IMR-90 (cell line): ENCODE results near the gene SPACA7. TPM values are rescaled to one million over a fixed set of nuclear protein-coding genes. Genes with fewer than 3 reads are reported as not detected.

Experiments
- ATAC-seq: fragments of 200-7000 bp; cut with Tn5 transposase; 2 replicates; pipeline ENCODE4 v1.9.1; 2020; ENCODE audit warnings: low read depth, mild to moderate bottlenecking, moderate library complexity
- BruUV-seq: library from RNA; stranded (reverse); fragments of 400-500 nt; replicated peaks from 2 replicates; lab custom pipeline; 2021; lab: Mats Ljungman, UMichigan
- CTCF ChIA-PET: fragments of 300-600 bp; formaldehyde crosslinking; extraction: SDS; loops from one replicate; lab custom pipeline; 2021; ENCODE audit warnings: antibody characterized with exemption; lab: Yijun Ruan, JAX
- POLR2A ChIA-PET: fragments of 300-600 bp; sonication (Branson Sonifier 250); formaldehyde crosslinking; loops from one replicate; lab custom pipeline; 2022; ENCODE audit warnings: antibody characterized with exemption; ENCODE audit not compliant: unreplicated experiment; lab: Charles Lee
- DNase-seq: peaks from one replicate; pipeline ENCODE4 v3.0.0; 2013
- H2AFZ ChIP-seq: replicated peaks from 2 replicates; pipeline ENCODE3; 2013; ENCODE audit warnings: low read length, mild to moderate bottlenecking; ENCODE audit not compliant: poor library complexity
- H2AK5ac ChIP-seq: 2 replicates; pipeline ENCODE4 v1.6.1; 2013; ENCODE audit warnings: low read depth, low read length, inconsistent platforms
- H2AK9ac ChIP-seq: replicated peaks from 2 replicates; pipeline ENCODE3; 2013; ENCODE audit warnings: mild to moderate bottlenecking, low read depth, low read length, moderate library complexity; ENCODE audit not compliant: poor library complexity
- H2BK120ac ChIP-seq: 2 replicates; pipeline ENCODE4 v1.6.1; 2013; ENCODE audit warnings: low read depth, low read length, inconsistent platforms
- H2BK15ac ChIP-seq: 3 replicates; pipeline ENCODE4 v1.6.1; 2013; ENCODE audit warnings: low read depth, low read length, inconsistent platforms
- H2BK20ac ChIP-seq: 2 replicates; pipeline ENCODE4 v1.6.1; 2013; ENCODE audit warnings: low read depth, mild to moderate bottlenecking, inconsistent platforms, low read length, moderate library complexity
- H2BK5ac ChIP-seq: 2 replicates; pipeline ENCODE4 v1.6.1; 2013; ENCODE audit warnings: mild to moderate bottlenecking, low read depth, low read length, inconsistent platforms; ENCODE audit not compliant: poor library complexity, severe bottlenecking
- H3K14ac ChIP-seq: replicated peaks from 2 replicates; pipeline ENCODE4 v1.6.1; 2013; ENCODE audit warnings: low read depth, low read length, inconsistent platforms
- H3K18ac ChIP-seq: 2 replicates; pipeline ENCODE4 v1.6.1; 2013; ENCODE audit warnings: low read depth, low read length, control low read depth
- H3K23ac ChIP-seq: 2 replicates; pipeline ENCODE4 v1.6.1; 2013; ENCODE audit warnings: low read depth, low read length, inconsistent platforms
- H3K27ac ChIP-seq: 2 replicates; pipeline ENCODE4 v1.5.1; 2013; ENCODE audit warnings: mild to moderate bottlenecking, control low read depth, low read length; ENCODE audit not compliant: insufficient read depth
- H3K27me3 ChIP-seq: 2 replicates; pipeline ENCODE4 v1.6.1; 2013; ENCODE audit warnings: low read length; ENCODE audit not compliant: control insufficient read depth, insufficient read depth
- H3K36me3 ChIP-seq: 2 replicates; pipeline ENCODE4 v1.6.1; 2013; ENCODE audit warnings: low read length, mixed read lengths; ENCODE audit not compliant: control insufficient read depth, insufficient read depth
- H3K4ac ChIP-seq: 2 replicates; pipeline ENCODE4 v1.6.1; 2013; ENCODE audit warnings: low read depth, low read length, inconsistent platforms
- H3K4me1 ChIP-seq: 2 replicates; pipeline ENCODE4 v1.6.1; 2013; ENCODE audit warnings: low read length, mixed read lengths; ENCODE audit not compliant: control insufficient read depth, insufficient read depth
- H3K4me2 ChIP-seq: 2 replicates; pipeline ENCODE4 v1.6.1; 2013; ENCODE audit warnings: low read depth, mild to moderate bottlenecking, control low read depth, low read length, moderate library complexity
- H3K4me3 ChIP-seq: 2 replicates; pipeline ENCODE4 v1.5.1; 2013; ENCODE audit warnings: low read depth, mild to moderate bottlenecking, control low read depth, low read length, moderate library complexity; ENCODE audit not compliant: insufficient read depth
- H3K56ac ChIP-seq: 2 replicates; pipeline ENCODE4 v1.6.1; 2013; ENCODE audit warnings: low read length, inconsistent platforms; ENCODE audit not compliant: insufficient read depth; ENCODE audit errors: extremely low read depth
- H3K79me1 ChIP-seq, 2 experiments: 2 replicates each; pipeline ENCODE4 v1.6.1; 2013; ENCODE audit warnings: low read length in 2 of 2, inconsistent platforms in 1 of 2, low read depth in 1 of 2
- H3K9ac ChIP-seq: 2 replicates; pipeline ENCODE4 v1.6.1; 2013; ENCODE audit warnings: low read depth, low read length, control low read depth
- H3K9me1 ChIP-seq: 2 replicates; pipeline ENCODE4 v1.6.1; 2013; ENCODE audit warnings: low read length, inconsistent platforms; ENCODE audit not compliant: insufficient read depth
- H3K9me3 ChIP-seq: 2 replicates; pipeline ENCODE4 v1.6.1; 2013; ENCODE audit warnings: low read length; ENCODE audit not compliant: control insufficient read depth, insufficient read depth
- H4K20me1 ChIP-seq: 2 replicates; pipeline ENCODE4 v1.6.1; 2013; ENCODE audit warnings: low read length, inconsistent platforms; ENCODE audit not compliant: insufficient read depth
- H4K5ac ChIP-seq: 2 replicates; pipeline ENCODE4 v1.6.1; 2013; ENCODE audit warnings: mild to moderate bottlenecking, low read depth, low read length, control low read depth
- H4K8ac ChIP-seq, 2 experiments: 2 replicates each; pipeline ENCODE4 v1.6.1; 2013; ENCODE audit warnings: low read depth in 2 of 2, low read length in 2 of 2, control low read depth in 1 of 2, inconsistent platforms in 1 of 2
- H4K91ac ChIP-seq: 2 replicates; pipeline ENCODE4 v1.6.1; 2013; ENCODE audit warnings: low read depth, low read length, inconsistent platforms; ENCODE audit not compliant: insufficient read depth
- BHLHE40 ChIP-seq: fragments of 150-350 bp; IDR thresholded peaks from 2 replicates; pipeline ENCODE4 v1.6.1; 2016; ENCODE audit warnings: mild to moderate bottlenecking, low read depth, low read length
- NFE2L2 ChIP-seq: fragments of 150-350 bp; IDR thresholded peaks from 2 replicates; pipeline ENCODE4 v1.6.1; 2016; ENCODE audit warnings: low read depth, mild to moderate bottlenecking, low read length
- POLR2A ChIP-seq: IDR thresholded peaks from 2 replicates; pipeline ENCODE4 v1.6.1; 2012; ENCODE audit warnings: mild to moderate bottlenecking, low read depth, low read length
- RAD21 ChIP-seq: IDR thresholded peaks from 2 replicates; pipeline ENCODE4 v1.6.1; 2012; ENCODE audit warnings: low read length, improper control_type of control experiment
- RFX5 ChIP-seq: IDR thresholded peaks from 2 replicates; pipeline ENCODE4 v1.8.0; 2012; ENCODE audit warnings: low read depth, mild to moderate bottlenecking, low read length, moderate library complexity
- SMC3 ChIP-seq: fragments of 150-350 bp; IDR thresholded peaks from 2 replicates; pipeline ENCODE4 v1.6.1; 2016; ENCODE audit warnings: low read depth, mild to moderate bottlenecking, antibody characterized with exemption, low read length, moderate library complexity
- WGBS, 2 experiments: methylation state at CpG; one replicate each; pipeline versions ENCODE4 v1.1.5 to v1.1.7; 2013; ENCODE audit warnings: missing lambda C conversion rate in 2 of 2; ENCODE audit not compliant: insufficient read length in 1 of 2; ENCODE audit errors: extremely low coverage in 2 of 2; 5-methylcytosine and 5-hydroxymethylcytosine counted together
- dilution Hi-C: fragments of 300-500 bp; cut with HindIII; formaldehyde crosslinking; loops from one replicate; pipeline ENCODE4 v1.14.3; 2018; ENCODE audit warnings: low sequenced_read_pairs; ENCODE audit not compliant: unreplicated experiment
- in situ Hi-C: fragments of 300-500 bp; cut with MboI; formaldehyde crosslinking; loops from 3 replicates; pipeline ENCODE4 v1.14.3; 2019; ENCODE audit warnings: low sequenced_read_pairs, inconsistent platforms, mixed read lengths
- intact Hi-C: fragments of 100-400 bp; cut with micrococcal nuclease; formaldehyde crosslinking; loops from 2 replicates; pipeline ENCODE4 v1.10.0; 2022
- polyA plus RNA-seq, 3 experiments: library from polyadenylated mRNA; depleted of rRNA; stranded (reverse); fragments of >200 nt; gene quantifications; 2 replicates each; pipeline ENCODE4 v1.2.3, GENCODE V29; 2012; ENCODE audit warnings: low replicate concordance in 1 of 3
- total RNA-seq: library from RNA; depleted of rRNA; stranded (reverse); fragments of >200 nt; gene quantifications from 2 replicates; pipeline ENCODE4 v1.2.3, GENCODE V29; 2012
- TF ChIP-seq, protein P1 (sequence below): fragments of 150-350 bp; IDR thresholded peaks from 2 replicates; pipeline ENCODE4 v1.6.1; 2016; ENCODE audit warnings: low read depth, mild to moderate bottlenecking, low read length, moderate library complexity, borderline replicate concordance
- TF ChIP-seq, protein P2 (sequence below): conservative IDR thresholded peaks from 2 replicates; pipeline ENCODE4 v1.5.1; 2012; ENCODE audit warnings: mild to moderate bottlenecking, low read depth, low read length, improper control_type of control experiment

SPACA7 gene
- total and polyA plus RNA-seq, 2 of the 4 experiments (the other 2 are of a cell fraction) = not detected

DNA sequence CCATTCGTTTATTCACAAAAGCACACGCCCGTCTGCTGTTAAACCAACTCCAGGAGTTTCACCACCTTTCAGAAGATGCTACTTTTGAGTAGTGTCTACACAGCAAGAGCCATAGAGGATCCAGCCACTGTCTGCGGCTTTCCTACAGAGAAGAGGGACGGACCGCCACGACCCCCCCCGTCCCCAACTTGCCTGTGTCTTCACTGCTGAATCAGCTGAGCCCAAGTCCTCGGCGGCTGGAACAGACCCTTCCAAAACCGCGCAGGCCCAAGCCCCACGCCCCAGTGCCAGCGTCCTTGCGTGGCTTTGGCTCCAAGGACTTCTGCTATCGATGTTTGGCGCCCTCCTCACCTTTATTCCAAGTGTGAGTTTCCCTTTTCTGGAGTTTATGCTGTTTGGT is 65.1 kb downstream of the SPACA7 start:
- H3K4ac ChIP-seq = no peak overlapping the region
- no peak overlapping the region for H3K14ac ChIP-seq
- H3K18ac ChIP-seq = no peak overlapping the region
- no peak overlapping the region for H2BK20ac ChIP-seq
- BruUV-seq = no TSS peak
- H3K36me3 ChIP-seq = no peaks in the 10 kb centered on the region
- no peak overlapping the region for H2AFZ ChIP-seq
- TF ChIP-seq BHLHE40 (no peak), RFX5 (no peak), NFE2L2 (no peak), SMC3 (no peak), POLR2A (no peak), RAD21 (no peak)
- TF ChIP-seq, protein P1, sequence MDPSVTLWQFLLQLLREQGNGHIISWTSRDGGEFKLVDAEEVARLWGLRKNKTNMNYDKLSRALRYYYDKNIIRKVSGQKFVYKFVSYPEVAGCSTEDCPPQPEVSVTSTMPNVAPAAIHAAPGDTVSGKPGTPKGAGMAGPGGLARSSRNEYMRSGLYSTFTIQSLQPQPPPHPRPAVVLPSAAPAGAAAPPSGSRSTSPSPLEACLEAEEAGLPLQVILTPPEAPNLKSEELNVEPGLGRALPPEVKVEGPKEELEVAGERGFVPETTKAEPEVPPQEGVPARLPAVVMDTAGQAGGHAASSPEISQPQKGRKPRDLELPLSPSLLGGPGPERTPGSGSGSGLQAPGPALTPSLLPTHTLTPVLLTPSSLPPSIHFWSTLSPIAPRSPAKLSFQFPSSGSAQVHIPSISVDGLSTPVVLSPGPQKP = no peak
- TF ChIP-seq, protein P2, sequence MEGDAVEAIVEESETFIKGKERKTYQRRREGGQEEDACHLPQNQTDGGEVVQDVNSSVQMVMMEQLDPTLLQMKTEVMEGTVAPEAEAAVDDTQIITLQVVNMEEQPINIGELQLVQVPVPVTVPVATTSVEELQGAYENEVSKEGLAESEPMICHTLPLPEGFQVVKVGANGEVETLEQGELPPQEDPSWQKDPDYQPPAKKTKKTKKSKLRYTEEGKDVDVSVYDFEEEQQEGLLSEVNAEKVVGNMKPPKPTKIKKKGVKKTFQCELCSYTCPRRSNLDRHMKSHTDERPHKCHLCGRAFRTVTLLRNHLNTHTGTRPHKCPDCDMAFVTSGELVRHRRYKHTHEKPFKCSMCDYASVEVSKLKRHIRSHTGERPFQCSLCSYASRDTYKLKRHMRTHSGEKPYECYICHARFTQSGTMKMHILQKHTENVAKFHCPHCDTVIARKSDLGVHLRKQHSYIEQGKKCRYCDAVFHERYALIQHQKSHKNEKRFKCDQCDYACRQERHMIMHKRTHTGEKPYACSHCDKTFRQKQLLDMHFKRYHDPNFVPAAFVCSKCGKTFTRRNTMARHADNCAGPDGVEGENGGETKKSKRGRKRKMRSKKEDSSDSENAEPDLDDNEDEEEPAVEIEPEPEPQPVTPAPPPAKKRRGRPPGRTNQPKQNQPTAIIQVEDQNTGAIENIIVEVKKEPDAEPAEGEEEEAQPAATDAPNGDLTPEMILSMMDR = no peak
- H2AK9ac ChIP-seq = no peak overlapping the region
- intact Hi-C loops = loop anchor here (10.0 kb wide), 1 partner anchor 1376 kb away; no protein-coding TSS in a partner anchor
- 84% methylated on average over 11 of the region's 17 CpGs; no CpG with 5 or more reads in 1 of the 2 experiments for WGBS, 2 experiments
- no peak overlapping the region for H4K91ac ChIP-seq
- no peaks in the 10 kb centered on the region for H3K4me1 ChIP-seq
- no peak overlapping the region for H4K5ac ChIP-seq
- in situ Hi-C loops = loop anchor here (5.0 kb wide), 1 partner anchor 969 kb away; no protein-coding TSS in a partner anchor
- ChIA-PET POLR2A (no interaction called here), CTCF (no interaction called here)
- no peaks in the 10 kb centered on the region for H3K79me1 ChIP-seq
- H3K4me3 ChIP-seq = no peak overlapping the region
- H2AK5ac ChIP-seq = no peak overlapping the region
- H3K27me3 ChIP-seq = peaks cover 9% of the 10 kb centered on the region
- H3K56ac ChIP-seq = no peak overlapping the region
- no peaks in the 10 kb centered on the region for H3K9me1 ChIP-seq
- DNase-seq = no peak
- H3K23ac ChIP-seq = no peak overlapping the region
- no peak overlapping the region for H2BK120ac ChIP-seq
- ATAC-seq = no peak
- no peak overlapping the region for H2BK15ac ChIP-seq
- H4K8ac ChIP-seq = no peak overlapping the region
- no peaks in the 10 kb centered on the region for H3K9me3 ChIP-seq
- H2BK5ac ChIP-seq = no peak overlapping the region
- no peaks in the 10 kb centered on the region for H4K20me1 ChIP-seq
- no peak overlapping the region for H3K9ac ChIP-seq
- no peak overlapping the region for H3K4me2 ChIP-seq
- no peak overlapping the region for H3K27ac ChIP-seq
- dilution Hi-C loops = no loop called here
